Muscle layer of colon (tissue), 2 donors: ENCODE results near the gene CSDE1.

Experiments
- H3K27ac ChIP-seq: one replicate; pipeline ENCODE4 v1.7.0; 2013; ENCODE audit warnings: low read depth, mild to moderate bottlenecking, low read length, moderate library complexity
- H3K27me3 ChIP-seq, 2 donors: one replicate each; pipeline ENCODE4 v1.7.0; 2013; ENCODE audit warnings: low read length in 2 of 2, mild to moderate bottlenecking in 2 of 2; ENCODE audit not compliant: insufficient read depth in 2 of 2, control insufficient read depth in 1 of 2
- H3K36me3 ChIP-seq: one replicate; pipeline ENCODE4 v1.7.0; 2013; ENCODE audit warnings: mild to moderate bottlenecking, low read length; ENCODE audit not compliant: insufficient read depth
- H3K4me1 ChIP-seq: one replicate; pipeline ENCODE4 v1.7.0; 2013; ENCODE audit warnings: mild to moderate bottlenecking, low read length; ENCODE audit not compliant: insufficient read depth
- H3K4me3 ChIP-seq, 2 donors: one replicate each; pipeline ENCODE4 v1.7.0; 2013; ENCODE audit warnings: low read length in 2 of 2, low read depth in 1 of 2, mild to moderate bottlenecking in 1 of 2, moderate library complexity in 1 of 2
- H3K9ac ChIP-seq: one replicate; pipeline ENCODE4 v1.7.0; 2013; ENCODE audit warnings: low read length
- H3K9me3 ChIP-seq: one replicate; pipeline ENCODE4 v1.7.0; 2013; ENCODE audit warnings: mild to moderate bottlenecking, low read length
- donor health status: abdominal sarcoma.
- donor health status: Adenocarcinoma of cecum.

Gene CSDE1

DNA sequence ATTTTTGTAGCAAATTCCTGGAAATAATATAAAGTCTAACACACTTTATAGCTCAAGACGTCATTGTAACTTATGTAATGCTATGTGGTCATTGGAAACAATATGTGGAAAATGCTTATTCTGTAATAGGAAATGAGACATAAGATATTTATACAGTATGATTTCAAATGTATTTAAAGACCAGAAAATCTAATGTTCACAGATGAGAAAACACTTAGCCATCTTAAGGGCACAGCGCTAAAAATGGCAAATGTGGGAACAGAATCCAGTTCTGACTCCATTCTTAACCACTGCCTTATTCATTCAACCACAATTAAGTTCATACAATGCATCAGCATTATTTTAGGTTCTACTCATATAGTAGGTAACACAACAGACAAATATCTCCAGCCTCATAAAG lies 12.5 kb downstream of the CSDE1 start:
- Histone ChIP-seq H3K9ac (no peak overlapping the region), H3K9me3 (no peaks in the 10 kb centered on the region), H3K4me1 (peaks cover 7% of the 10 kb centered on the region), H3K27me3 (no peaks in the 10 kb centered on the region), H3K4me3 (no peak overlapping the region), H3K27ac (no peak overlapping the region), H3K36me3 (peaks cover 33% of the 10 kb centered on the region)

DNA sequence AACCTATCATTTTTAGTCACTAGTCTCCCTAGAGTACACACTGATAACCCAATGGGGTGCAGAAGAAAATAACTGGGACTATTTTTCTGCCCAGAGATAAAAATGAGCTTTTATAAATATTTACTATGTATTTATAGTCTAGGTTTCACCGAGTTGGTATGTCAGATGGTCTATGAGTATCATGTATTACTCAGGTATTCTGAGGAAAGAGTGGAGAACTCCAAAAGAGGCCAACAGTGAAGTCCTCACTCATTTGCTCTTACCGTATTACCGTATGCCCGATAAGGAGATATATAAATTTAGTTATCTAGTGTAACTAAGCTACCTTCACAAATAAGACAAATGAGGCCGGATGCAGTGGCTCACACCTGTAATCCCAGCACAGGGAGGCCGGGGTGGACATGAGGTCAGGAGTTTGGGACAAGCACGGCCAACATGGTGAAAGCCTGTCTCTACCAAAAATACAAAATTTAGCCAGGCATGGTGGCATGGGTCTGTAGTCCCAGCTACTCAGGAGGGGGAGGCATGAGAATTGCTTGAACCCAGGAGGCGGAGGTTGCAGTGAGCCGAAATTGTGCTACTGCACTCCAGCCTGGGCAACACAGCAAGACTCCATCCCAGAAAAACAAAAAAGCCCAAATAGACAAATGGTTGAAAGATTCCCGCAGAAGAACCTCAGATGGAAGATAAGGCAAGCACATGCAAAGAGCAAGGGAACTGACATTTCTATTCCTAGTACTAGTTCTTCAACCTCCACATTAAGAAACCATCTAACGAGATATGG lies 15.6 kb downstream of the CSDE1 start:
- H3K4me1 ChIP-seq, result no peaks in the 10 kb centered on the region
- no peaks in the 10 kb centered on the region for H3K27me3 ChIP-seq
- H3K4me3 ChIP-seq, result no peak overlapping the region
- H3K27ac ChIP-seq, result no peak overlapping the region
- H3K36me3 ChIP-seq, result peaks cover 36% of the 10 kb centered on the region
- no peak overlapping the region for H3K9ac ChIP-seq
- no peaks in the 10 kb centered on the region for H3K9me3 ChIP-seq

GRCh38 chr1:114740331-114740730 lies 17.5 kb downstream of the CSDE1 start:
- H3K4me3 ChIP-seq, result no peak overlapping the region
- H3K36me3 ChIP-seq, result peaks cover 41% of the 10 kb centered on the region
- no peaks in the 10 kb centered on the region for H3K27me3 ChIP-seq
- H3K9me3 ChIP-seq, result no peaks in the 10 kb centered on the region
- H3K9ac ChIP-seq, result no peak overlapping the region
- no peaks in the 10 kb centered on the region for H3K4me1 ChIP-seq
- H3K27ac ChIP-seq, result no peak overlapping the region

GRCh38 chr1:114737314-114737849 lies 20.4 kb downstream of the CSDE1 start:
- Histone ChIP-seq H3K27ac (no peak overlapping the region), H3K36me3 (peaks cover 68% of the 10 kb centered on the region), H3K9ac (no peak overlapping the region), H3K4me1 (no peaks in the 10 kb centered on the region), H3K4me3 (no peak overlapping the region), H3K27me3 (no peaks in the 10 kb centered on the region), H3K9me3 (no peaks in the 10 kb centered on the region)

DNA sequence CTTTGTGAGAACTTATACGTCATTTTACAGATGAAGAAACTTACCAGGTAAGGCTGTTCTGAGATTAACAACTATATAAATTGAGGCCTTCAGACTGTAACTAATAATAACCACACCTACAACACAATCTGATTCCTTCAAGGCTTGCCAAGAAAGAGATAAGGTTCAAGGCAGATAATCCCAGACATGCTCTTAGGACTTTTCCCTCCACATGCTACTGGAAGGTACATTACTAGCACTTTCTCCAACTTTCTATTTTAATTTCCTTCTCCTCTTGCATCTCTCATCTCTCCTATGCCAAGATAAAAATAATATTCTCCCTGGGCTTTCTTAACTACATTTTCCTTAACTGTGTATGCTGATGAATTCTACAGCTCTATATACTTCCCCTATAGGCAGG lies 22.3 kb downstream of the CSDE1 start:
- Histone ChIP-seq H3K4me3 (no peak overlapping the region), H3K27ac (no peak overlapping the region), H3K9ac (no peak overlapping the region), H3K9me3 (no peaks in the 10 kb centered on the region), H3K36me3 (peaks cover 75% of the 10 kb centered on the region), H3K27me3 (no peaks in the 10 kb centered on the region), H3K4me1 (no peaks in the 10 kb centered on the region)

GRCh38 chr1:114729782-114730181 lies 28.0 kb downstream of the CSDE1 start:
- Histone ChIP-seq H3K36me3 (peaks cover 87% of the 10 kb centered on the region), H3K4me3 (no peak overlapping the region), H3K9ac (no peak overlapping the region), H3K4me1 (no peaks in the 10 kb centered on the region), H3K27ac (no peak overlapping the region), H3K27me3 (no peaks in the 10 kb centered on the region), H3K9me3 (no peaks in the 10 kb centered on the region)

DNA sequence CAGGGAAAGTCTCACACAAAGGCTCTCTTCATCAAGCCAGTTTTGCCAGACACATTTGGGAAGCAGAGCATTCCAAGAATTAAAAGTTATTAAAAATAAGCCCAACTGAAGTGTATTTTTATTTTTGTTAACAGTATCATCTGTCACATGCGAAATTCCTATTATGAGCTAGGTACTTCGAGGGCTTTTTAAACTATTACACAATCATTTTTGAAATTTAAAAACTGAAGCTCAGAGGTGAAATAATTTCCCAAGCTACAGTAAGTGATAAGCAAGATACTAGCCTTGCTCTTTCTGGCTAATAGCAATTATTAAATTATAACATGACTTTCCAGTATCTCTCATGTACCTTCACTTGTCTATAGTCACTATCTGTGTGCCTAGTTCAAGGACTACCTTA lies 29.2 kb downstream of the CSDE1 start:
- Histone ChIP-seq H3K27ac (no peak overlapping the region), H3K9me3 (no peaks in the 10 kb centered on the region), H3K4me3 (no peak overlapping the region), H3K4me1 (peaks cover 5% of the 10 kb centered on the region), H3K36me3 (peaks cover 86% of the 10 kb centered on the region), H3K27me3 (no peaks in the 10 kb centered on the region), H3K9ac (no peak overlapping the region)

DNA sequence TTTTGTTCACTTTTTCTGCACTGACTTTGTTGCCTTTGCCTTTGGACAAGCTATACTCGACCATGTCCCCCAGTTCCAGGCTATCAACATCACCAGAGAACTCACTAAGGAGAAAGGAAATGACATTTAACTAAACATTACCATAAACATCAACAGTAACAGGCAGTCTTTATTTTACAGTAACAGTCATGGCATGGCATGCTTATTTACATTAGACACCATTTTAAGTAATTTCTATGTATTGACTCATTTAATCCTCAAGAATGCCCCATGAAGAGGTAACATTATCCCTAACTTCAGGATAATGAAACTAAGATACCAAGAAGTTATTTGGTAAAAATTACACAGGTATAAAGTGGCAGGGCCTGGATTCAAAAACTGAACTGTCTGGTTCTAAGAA lies 32.6 kb downstream of the CSDE1 start:
- H3K9me3 ChIP-seq, result no peaks in the 10 kb centered on the region
- peaks cover 88% of the 10 kb centered on the region for H3K36me3 ChIP-seq

DNA sequence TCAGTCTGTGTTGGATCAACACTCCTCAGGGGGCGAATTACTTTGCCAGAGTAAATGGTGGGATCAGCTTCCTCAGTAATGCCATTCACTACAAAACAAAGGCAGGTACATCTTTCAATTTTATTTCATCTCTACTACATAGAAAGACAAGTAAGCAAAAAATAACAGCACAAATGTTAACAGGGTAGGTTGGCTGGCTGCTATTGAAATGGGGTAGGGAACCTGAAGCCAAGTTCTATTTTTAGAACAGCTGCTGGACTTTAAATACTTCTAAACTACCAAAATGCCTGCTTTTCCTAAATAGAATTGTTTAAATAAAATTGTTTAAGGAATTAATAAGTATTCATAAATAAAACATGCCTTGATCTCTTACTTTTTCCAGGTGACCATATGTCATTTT lies 33.9 kb downstream of the CSDE1 start:
- peaks cover 6% of the 10 kb centered on the region for H3K4me1 ChIP-seq
- H3K27me3 ChIP-seq, result no peaks in the 10 kb centered on the region
- H3K4me3 ChIP-seq, result no peak overlapping the region
- no peaks in the 10 kb centered on the region for H3K9me3 ChIP-seq
- H3K36me3 ChIP-seq, result peaks cover 90% of the 10 kb centered on the region
- no peak overlapping the region for H3K27ac ChIP-seq
- H3K9ac ChIP-seq, result no peak overlapping the region

More for the DNA sequence above, 32.6 kb downstream of the CSDE1 start:
- H3K9ac ChIP-seq, result no peak overlapping the region
- H3K4me3 ChIP-seq, result no peak overlapping the region
- no peaks in the 10 kb centered on the region for H3K27me3 ChIP-seq
- peaks cover 6% of the 10 kb centered on the region for H3K4me1 ChIP-seq
- no peak overlapping the region for H3K27ac ChIP-seq

DNA sequence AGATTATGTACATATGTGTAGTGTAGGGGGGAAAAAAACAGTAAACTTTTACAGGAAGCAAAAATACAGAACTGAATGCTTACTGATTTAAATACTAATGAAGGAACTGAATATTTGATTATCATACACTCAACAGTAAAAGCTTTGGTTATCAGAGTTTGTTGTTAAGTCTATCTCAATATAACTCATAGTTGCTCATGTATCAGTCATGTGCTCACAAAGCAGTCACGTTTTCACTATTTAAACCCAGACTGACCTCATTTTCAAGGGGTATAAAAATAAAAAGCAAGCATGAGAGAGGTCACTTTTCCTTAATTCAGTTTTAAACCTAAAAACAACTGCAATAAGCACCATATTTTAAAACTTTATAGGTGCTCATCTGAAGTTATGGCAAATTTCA lies 34.3 kb downstream of the CSDE1 start:
- peaks cover 90% of the 10 kb centered on the region for H3K36me3 ChIP-seq
- H3K9ac ChIP-seq, result no peak overlapping the region
- no peaks in the 10 kb centered on the region for H3K27me3 ChIP-seq
- no peak overlapping the region for H3K27ac ChIP-seq
- H3K4me1 ChIP-seq, result peaks cover 6% of the 10 kb centered on the region
- H3K4me3 ChIP-seq, result no peak overlapping the region
- H3K9me3 ChIP-seq, result no peaks in the 10 kb centered on the region

DNA sequence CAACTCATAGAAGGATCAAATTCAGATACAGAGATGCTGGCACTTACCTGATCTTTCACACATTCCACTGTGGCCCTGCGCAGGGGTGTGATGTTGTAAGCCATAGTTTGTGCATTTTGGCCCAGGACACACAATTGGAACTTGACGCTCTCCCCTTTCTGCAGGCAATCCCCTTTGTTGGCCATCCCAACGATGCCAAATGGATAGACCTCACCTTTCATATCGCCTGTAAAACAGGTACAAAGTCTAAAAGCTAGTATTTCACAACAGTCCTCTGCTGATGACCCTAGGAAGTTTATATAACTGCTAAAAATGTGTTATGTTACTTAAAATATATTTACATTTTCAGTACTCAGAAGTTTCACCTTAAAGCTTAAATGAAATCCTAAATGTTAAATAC lies 37.3 kb downstream of the CSDE1 start:
- Histone ChIP-seq H3K4me3 (no peak overlapping the region), H3K9me3 (no peaks in the 10 kb centered on the region), H3K4me1 (peaks cover 12% of the 10 kb centered on the region), H3K36me3 (peaks cover 74% of the 10 kb centered on the region), H3K27me3 (no peaks in the 10 kb centered on the region), H3K9ac (no peak overlapping the region), H3K27ac (no peak overlapping the region)

DNA sequence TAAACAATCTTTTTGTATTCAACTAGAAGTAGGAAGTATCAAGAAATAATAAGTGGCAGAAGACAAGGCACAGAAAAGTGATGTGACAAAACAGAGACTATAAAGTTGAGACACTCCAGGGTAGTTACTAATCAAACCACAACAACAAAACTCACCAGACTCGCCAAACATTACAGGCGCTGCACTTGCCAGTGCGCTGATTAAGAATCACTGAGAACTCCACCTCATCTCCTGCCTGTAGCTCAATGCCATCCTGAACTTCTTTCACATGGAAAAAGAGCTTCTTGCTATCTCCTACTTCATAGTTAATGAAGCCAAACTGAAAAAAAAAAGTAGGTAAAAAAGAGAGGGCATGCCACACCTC lies 38.4 kb downstream of the CSDE1 start:
- Histone ChIP-seq H3K9ac (no peak overlapping the region), H3K36me3 (peaks cover 63% of the 10 kb centered on the region)

More for the DNA sequence above, 38.4 kb downstream of the CSDE1 start:
- Histone ChIP-seq H3K27me3 (no peaks in the 10 kb centered on the region), H3K4me1 (peaks cover 18% of the 10 kb centered on the region), H3K9me3 (no peaks in the 10 kb centered on the region), H3K27ac (no peak overlapping the region), H3K4me3 (no peak overlapping the region)
